ENCODE measurements around the gene CCNK.

CCNK gene

GRCh38 chr14:99466758-99467157 lies 14.5 kb upstream of the CCNK start:
- no peak overlapping the region for H3K27ac ChIP-seq

GRCh38 chr14:99467336-99468078 lies 13.7 kb upstream of the CCNK start:
- no peak overlapping the region for H3K27ac ChIP-seq
- TF ChIP-seq CTCF (conservative IDR thresholded peaks at IDR 0.05) = no peak

More at GRCh38 chr14:99466758-99467157, 14.5 kb upstream of the CCNK start:
- TF ChIP-seq CTCF (conservative IDR thresholded peaks at IDR 0.05) = no peak

- TF ChIP-seq CTCF (conservative IDR thresholded peaks at IDR 0.05) = no peak
- no peak overlapping the region for H3K27ac ChIP-seq
Observed at GRCh38 chr14:99468081-99468480, 13.1 kb upstream of the CCNK start.

GRCh38 chr14:99468836-99469592 lies 12.2 kb upstream of the CCNK start:
- H3K27ac ChIP-seq = no peak overlapping the region
- no peak for TF ChIP-seq CTCF (conservative IDR thresholded peaks at IDR 0.05)

GRCh38 chr14:99471731-99472130 lies 9.5 kb upstream of the CCNK start:
- H3K27ac ChIP-seq = no peak overlapping the region
- TF ChIP-seq CTCF (conservative IDR thresholded peaks at IDR 0.05) = no peak

GRCh38 chr14:99472937-99473336 lies 8.3 kb upstream of the CCNK start:
- no peak overlapping the region for H3K27ac ChIP-seq
- no peak for TF ChIP-seq CTCF (conservative IDR thresholded peaks at IDR 0.05)

- H3K27ac ChIP-seq = no peak overlapping the region
- no peak for TF ChIP-seq CTCF (conservative IDR thresholded peaks at IDR 0.05)
Observed at GRCh38 chr14:99473458-99473857, 7.8 kb upstream of the CCNK start.
